Panc1 (cell line): Measurements from ENCODE around the gene PEPD.

ENCODE experiments used
- POLR2AphosphoS5 ChIP-seq: IDR thresholded peaks from 2 replicates; pipeline ENCODE4 v1.6.1; 2012; ENCODE audit warnings: mild to moderate bottlenecking, low read depth, low read length, moderate library complexity
- SIN3A ChIP-seq: IDR thresholded peaks from 2 replicates; pipeline ENCODE4 v1.6.1; 2012; ENCODE audit warnings: low read depth, mild to moderate bottlenecking, low read length, moderate library complexity, borderline replicate concordance; ENCODE audit not compliant: insufficient read depth
- TCF7L2 ChIP-seq: IDR thresholded peaks from 2 replicates; pipeline ENCODE4 v1.6.1; 2011; ENCODE audit warnings: mild to moderate bottlenecking, low read depth, low read length, inconsistent platforms
- TF ChIP-seq, protein P1 (sequence below): fragments of 450-650 bp; IDR thresholded peaks from 2 replicates; pipeline ENCODE4 v1.5.1; 2017; ENCODE audit warnings: mild to moderate bottlenecking
- TF ChIP-seq, protein P2 (sequence below), 2 experiments: IDR thresholded peaks; 2 replicates each; pipeline ENCODE4 v1.6.1; 2011 to 2012; ENCODE audit warnings: low read depth in 2 of 2, control low read depth in 1 of 2, low read length in 1 of 2, mild to moderate bottlenecking in 1 of 2, moderate library complexity in 1 of 2; ENCODE audit not compliant: insufficient read depth in 1 of 2

DNA sequence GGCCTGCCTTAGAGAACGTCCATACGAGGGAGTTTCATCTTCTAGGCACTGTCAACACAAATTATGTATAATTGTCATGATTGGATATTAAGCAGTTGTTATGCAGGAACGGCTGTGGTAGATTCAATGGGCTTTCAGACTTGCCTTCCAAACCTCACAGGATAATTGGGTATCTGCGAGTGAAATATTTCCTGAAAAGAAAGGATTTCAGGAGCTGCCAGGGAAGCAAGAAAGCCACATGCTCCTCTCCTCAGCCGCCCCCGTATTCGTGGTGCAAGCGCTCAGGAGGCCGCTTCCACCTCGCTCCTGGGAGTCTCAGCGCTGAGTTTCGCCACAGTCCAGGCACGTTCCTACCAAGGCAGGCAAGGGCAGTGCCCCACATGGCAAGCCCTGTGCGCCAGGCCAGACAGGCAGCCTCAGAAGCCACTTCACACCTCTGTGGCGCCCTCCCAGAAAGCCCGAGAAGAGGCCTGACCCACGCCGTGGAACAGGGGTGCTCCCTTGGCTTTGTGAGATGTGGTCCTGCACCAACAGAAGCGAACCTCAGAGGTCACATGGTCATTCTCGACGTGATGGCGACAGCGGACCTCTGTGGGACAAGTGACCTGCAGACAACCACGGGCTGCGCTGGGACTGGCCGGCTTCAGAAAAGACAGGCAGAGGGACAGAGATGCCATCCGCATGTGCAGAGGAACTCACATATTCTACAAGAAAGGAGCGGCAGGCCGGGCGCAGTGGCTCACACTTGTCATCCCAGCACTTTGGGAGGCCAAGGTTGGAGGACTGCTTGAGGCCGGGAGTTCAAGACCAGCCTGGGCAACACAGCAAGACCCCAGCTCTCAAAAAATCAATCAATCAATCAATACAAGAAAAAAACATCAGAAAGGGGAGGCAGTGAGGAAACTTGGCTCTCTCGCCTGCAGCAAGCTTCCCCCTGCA, 106.7 kb downstream of the PEPD start:
- TF ChIP-seq, protein P1, sequence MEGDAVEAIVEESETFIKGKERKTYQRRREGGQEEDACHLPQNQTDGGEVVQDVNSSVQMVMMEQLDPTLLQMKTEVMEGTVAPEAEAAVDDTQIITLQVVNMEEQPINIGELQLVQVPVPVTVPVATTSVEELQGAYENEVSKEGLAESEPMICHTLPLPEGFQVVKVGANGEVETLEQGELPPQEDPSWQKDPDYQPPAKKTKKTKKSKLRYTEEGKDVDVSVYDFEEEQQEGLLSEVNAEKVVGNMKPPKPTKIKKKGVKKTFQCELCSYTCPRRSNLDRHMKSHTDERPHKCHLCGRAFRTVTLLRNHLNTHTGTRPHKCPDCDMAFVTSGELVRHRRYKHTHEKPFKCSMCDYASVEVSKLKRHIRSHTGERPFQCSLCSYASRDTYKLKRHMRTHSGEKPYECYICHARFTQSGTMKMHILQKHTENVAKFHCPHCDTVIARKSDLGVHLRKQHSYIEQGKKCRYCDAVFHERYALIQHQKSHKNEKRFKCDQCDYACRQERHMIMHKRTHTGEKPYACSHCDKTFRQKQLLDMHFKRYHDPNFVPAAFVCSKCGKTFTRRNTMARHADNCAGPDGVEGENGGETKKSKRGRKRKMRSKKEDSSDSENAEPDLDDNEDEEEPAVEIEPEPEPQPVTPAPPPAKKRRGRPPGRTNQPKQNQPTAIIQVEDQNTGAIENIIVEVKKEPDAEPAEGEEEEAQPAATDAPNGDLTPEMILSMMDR = no peak
- TF ChIP-seq, protein P2, sequence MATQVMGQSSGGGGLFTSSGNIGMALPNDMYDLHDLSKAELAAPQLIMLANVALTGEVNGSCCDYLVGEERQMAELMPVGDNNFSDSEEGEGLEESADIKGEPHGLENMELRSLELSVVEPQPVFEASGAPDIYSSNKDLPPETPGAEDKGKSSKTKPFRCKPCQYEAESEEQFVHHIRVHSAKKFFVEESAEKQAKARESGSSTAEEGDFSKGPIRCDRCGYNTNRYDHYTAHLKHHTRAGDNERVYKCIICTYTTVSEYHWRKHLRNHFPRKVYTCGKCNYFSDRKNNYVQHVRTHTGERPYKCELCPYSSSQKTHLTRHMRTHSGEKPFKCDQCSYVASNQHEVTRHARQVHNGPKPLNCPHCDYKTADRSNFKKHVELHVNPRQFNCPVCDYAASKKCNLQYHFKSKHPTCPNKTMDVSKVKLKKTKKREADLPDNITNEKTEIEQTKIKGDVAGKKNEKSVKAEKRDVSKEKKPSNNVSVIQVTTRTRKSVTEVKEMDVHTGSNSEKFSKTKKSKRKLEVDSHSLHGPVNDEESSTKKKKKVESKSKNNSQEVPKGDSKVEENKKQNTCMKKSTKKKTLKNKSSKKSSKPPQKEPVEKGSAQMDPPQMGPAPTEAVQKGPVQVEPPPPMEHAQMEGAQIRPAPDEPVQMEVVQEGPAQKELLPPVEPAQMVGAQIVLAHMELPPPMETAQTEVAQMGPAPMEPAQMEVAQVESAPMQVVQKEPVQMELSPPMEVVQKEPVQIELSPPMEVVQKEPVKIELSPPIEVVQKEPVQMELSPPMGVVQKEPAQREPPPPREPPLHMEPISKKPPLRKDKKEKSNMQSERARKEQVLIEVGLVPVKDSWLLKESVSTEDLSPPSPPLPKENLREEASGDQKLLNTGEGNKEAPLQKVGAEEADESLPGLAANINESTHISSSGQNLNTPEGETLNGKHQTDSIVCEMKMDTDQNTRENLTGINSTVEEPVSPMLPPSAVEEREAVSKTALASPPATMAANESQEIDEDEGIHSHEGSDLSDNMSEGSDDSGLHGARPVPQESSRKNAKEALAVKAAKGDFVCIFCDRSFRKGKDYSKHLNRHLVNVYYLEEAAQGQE (IDR thresholded peaks at IDR 0.05; ENCODE audit: insufficient read depth in 1 of 2, low read depth in 2 of 2, low read length in 1 of 2) = no peak
- TF ChIP-seq SIN3A (no peak), TCF7L2 (no peak), POLR2AphosphoS5 (no peak)
